ENCODE measurements around the gene KDM5B.
"Not testable (repeated sequence)": the region's sequence is repeated elsewhere in the genome, so short reads cannot be mapped to it uniquely, and the experiment has no call there.

Gene KDM5B

GRCh38 chr1:202812176-202813026 is 4.2 kb upstream of the KDM5B start:
- DNase-seq = no peak

DNA sequence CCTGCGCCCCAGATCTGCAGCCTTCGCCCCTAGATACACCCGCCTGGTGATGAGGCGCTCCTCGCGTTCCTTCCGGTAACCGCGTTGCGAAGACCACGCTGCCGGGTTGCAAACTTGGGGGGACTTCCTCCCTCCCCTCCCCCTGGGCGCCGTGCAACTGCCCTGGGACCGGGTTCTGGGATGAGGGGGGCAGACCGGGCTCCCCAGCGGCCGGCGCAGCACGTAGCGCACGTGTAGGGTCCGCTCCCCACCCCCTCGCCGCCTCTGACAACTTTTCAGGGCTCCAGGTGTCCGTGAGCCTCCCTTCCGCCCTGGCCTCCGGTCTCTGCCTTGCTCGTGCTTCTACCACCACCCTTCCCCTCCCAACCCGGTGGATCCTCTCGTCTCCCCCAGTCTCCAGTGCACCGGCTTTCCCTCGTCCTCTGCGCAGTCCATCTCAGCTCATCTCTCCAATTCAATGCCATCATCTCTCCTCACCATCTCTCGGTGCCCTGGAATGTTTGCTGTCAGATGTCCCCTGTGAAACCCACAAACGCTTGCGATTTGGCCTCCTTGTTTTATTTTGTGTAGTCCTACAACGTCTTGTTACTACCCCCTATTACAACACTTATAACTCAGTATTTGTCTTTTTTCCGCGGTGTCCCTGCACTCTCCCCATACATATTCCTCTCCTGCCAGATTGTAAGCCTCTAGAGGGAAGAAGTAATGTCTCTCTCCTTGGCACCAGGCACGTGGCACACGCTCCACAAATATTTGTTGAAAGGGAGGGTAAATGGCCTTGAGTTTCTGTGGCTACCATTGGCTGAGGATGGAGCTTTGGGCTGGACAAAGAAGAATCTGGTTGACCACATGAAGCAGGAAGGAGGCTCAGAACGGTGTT is 3.3 kb upstream of the KDM5B start:
- no peak for DNase-seq

DNA sequence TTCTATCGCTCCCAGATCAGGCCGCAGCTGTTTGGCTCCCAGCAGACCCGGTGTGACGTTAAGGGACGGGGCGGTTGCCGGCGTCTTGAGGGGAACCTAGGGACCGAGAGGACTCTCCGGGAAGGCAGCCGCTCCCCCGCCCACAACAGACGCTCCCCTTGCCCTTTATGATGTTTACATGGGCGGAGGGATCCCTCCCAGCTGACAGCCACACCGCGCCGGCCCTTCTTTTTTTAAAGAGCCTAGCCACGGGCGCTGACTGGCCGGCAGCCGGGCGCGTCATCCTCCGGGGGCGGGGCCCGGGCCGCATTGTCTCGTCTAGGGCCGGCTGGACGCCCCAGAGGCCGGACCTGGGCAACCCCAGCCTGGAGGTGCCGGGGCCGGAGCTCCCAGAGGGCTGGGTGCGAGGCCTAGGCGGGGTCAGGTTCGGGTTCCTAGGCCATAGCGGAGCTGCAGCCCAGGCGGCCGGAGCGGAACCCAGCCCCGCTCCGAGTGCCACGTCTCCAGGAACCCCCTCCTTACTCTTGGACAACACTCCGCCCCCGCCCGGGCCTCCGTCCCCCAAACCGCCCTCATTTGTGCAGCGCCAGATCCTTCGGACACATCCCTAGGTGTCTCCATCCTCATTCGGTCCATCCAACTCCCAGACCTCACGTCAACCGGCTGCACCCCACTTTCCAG is 2.5 kb upstream of the KDM5B start, which contains the start of gene PCAT6:
Gene PCAT6 (plus strand): TSS at position 340 of the 681 bp plus-strand sequence.
- peak; percentile 92 for DNase-seq

GRCh38 chr1:202810193-202810614 is 2.0 kb upstream of the KDM5B start:
- DNase-seq = no peak

GRCh38 chr1:202809597-202810159 is 1.5 kb upstream of the KDM5B start:
- DNase-seq = no peak

- DNase-seq = peak; percentile 48
Observed at GRCh38 chr1:202807451-202807925, 733 bp downstream of the KDM5B start.

DNA sequence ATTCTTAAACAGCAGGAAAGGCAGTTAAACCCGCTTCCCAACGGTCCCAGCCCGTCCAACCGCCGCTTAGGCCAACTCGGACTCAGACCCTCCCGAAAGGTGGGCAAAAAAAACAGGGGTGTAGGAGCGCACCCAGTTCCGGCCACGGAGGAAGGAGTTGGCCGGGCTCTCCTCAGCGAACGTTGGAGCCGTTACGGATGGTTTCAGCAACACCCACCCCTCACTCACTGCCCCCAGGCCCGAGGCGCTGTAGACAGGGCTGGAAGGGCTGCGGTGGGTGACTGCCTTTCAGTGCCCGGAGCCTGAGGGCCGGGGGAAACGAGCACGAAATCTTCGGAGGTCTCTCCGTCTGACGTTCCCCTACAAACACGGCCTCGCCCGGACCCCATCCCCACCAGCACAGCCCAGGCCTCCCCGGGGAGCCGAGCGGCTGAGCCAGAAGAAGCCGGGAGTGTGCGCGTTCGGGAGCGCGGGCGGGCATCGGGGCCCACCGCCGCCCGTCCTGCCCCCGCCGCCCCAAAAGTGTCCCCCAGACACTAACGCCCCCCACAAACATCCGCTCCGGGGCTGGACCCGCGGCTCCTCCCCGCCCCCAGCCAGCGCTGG is 1.3 kb downstream of the KDM5B start:
- peak; percentile 33 for DNase-seq

GRCh38 chr1:202805886-202806844 is 2.1 kb downstream of the KDM5B start:
- peak; percentile 36 for DNase-seq

DNA sequence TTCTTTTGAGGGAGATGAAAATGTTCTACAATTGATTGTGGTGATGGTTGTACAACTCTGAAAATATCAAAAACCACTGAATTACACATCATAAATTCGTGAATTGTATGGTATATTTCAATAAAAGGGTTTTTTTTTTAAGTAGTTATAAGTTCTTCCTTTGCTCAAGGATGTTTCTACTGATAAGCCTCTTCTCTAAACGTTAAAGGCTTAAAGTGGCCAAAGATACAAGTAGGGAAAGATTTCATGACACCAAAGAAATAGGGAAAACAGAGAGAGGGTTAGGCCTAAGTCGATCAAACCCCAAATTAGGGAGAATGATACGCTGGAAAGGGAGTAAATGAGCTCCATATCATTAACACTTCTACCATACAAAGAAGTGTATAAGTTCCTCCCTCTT is 4.1 kb downstream of the KDM5B start:
- no peak for DNase-seq

- no peak for DNase-seq
Observed at GRCh38 chr1:202802998-202803932, 5.0 kb downstream of the KDM5B start.

- DNase-seq = no peak
Observed at GRCh38 chr1:202802034-202802433, 6.2 kb downstream of the KDM5B start.

DNA sequence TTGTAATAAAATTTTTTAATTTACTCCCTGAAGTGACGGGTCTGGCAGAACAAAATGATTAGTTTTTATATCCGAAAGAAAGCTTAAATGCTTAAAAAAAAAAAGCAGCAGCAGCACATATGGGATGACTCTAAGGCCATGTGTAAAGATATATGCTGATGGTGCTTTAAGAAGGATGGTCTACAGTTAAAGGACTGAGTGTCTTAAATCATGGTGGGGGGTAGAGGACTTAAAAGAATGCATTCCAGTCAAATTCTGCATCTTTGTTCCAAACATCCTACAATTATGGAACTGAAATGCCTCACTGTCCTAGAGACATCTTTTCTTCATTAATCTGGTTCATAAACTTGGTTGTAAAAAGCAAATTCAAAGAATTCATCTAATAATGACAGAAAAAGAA is 7.0 kb downstream of the KDM5B start:
- no peak for DNase-seq

- DNase-seq = no peak
Observed at GRCh38 chr1:202800742-202801141, 7.5 kb downstream of the KDM5B start.

DNA sequence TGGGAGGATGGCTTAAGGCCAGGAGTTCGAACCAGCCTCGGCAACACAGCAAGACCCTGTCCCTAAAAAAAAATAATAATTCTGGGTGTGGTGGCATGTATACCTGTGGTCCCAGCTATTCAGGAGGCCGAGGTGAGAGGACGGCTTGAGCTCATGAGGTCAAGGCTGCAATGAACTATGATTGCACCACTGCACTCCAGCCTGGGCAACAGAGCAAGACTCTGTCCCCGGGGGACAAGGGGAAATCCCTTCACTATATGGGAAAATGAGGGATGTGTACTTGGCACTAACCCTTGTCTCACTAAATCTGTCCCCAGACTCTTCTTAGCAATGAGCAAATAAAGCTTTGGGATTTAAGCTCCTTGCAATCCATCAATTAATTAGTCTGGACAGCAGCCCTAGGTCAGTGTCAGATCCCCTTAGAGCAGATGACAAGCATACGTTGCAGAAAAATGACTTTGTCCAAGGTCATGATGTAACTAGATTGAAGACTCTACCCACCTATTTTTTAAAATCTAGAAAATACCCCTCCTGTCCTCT is 9.4 kb downstream of the KDM5B start:
- no peak for DNase-seq

DNA sequence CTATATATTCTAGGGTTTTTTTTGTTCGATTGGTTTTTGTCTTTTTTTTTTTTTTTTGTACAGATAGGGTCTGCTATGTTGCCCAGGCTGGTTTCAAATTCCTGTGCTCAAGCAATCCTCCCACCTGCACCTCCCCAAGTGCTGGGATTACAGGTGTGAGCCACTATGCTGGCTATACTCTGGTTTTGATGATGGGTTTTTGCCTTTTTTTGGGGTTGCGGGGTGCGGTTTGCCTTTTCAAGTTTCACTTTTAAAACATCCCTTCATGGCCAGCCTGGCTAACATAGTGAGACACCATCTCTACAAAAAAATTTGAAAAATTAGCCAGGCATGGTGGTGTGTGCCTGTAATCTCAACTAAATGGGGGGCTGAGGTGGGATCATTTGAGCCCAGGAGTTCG is 10.0 kb downstream of the KDM5B start:
- no peak for DNase-seq

- DNase-seq = no peak
Observed at GRCh38 chr1:202796670-202797069, 11.6 kb downstream of the KDM5B start.

- not testable (repeated sequence) for DNase-seq
Observed at GRCh38 chr1:202794931-202795330, 13.3 kb downstream of the KDM5B start.

DNA sequence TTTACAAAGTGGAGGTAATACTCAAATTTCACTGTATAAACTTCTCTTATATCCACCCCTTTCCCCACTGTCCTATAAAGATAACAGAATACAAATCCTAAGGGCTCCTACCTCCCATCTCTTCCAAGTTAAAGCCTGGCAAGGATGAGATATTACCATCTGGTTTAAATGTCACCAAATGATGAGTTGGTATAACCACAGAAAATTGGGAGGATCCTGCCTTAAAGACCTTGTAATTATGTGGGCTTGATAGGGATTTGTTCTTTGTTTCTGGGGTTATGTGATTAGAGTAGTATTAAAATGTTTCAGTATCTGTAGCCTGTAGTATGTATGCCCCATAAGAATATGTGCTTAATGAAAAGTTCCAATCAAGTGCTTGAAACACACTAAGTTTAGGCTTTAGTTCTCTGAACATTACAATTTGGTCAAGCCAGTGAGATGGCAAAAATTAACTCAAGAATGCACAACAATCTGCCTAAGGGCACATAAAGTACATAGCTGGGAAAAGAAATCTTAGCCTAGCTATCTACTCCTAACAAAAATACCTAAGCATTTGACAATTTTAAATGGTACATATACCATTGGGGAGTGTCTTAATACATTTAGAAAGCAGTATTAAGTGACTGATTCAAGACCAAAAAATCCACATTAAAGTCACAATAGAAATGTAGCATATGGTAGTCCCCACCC is 14.0 kb downstream of the KDM5B start:
- no peak for DNase-seq

Data from activated CD4-positive, alpha-beta T cell treated with anti-CD3 and anti-CD28 coated beads, Interleukin-2, amount 50 U/mL, for 16 hours (primary cell).